RWPE1 (cell line): ENCODE data around the gene PRKD1.
"Not testable (repeated sequence)": the region's sequence is repeated elsewhere in the genome, so short reads cannot be mapped to it uniquely, and the experiment has no call there.

Experiments used
- CTCF ChIA-PET: fragments of 350-600 bp; sonication (Branson Sonifier 250); formaldehyde crosslinking; extraction: SDS; loops from one replicate; lab custom pipeline; 2021; lab: Yijun Ruan, JAX
- POLR2A ChIA-PET: fragments of 400-600 bp; formaldehyde crosslinking; extraction: SDS; loops from one replicate; lab custom pipeline; 2020; ENCODE audit warnings: antibody characterized with exemption; ENCODE audit not compliant: low non-redundant PET; lab: Yijun Ruan, JAX
- DNase-seq: peaks from one replicate; pipeline ENCODE4 v3.0.0; 2012; ENCODE audit warnings: low spot score
- H3K27ac ChIP-seq: fragments of 450-650 bp; 2 replicates; pipeline ENCODE4 v1.5.1; 2017
- CTCF ChIP-seq: fragments of 450-650 bp; conservative IDR thresholded peaks from 2 replicates; pipeline ENCODE4 v1.5.1; 2017; ENCODE audit warnings: low read depth, mild to moderate bottlenecking

The PRKD1 gene

GRCh38 chr14:29865299-29865698, 62.3 kb downstream of the PRKD1 start:
- POLR2A ChIA-PET, result no interaction called here
- no peak for DNase-seq
- no peak overlapping the region for H3K27ac ChIP-seq
- no peak for TF ChIP-seq CTCF
- CTCF ChIA-PET, result no interaction called here

- DNase-seq, result no peak
- CTCF ChIA-PET, result no interaction called here
- no peak for TF ChIP-seq CTCF
- POLR2A ChIA-PET, result no interaction called here
- H3K27ac ChIP-seq, result no peak overlapping the region
Measured at GRCh38 chr14:29861996-29862395, 65.7 kb downstream of the PRKD1 start.

- TF ChIP-seq CTCF, result no peak
- ChIA-PET POLR2A (no interaction called here), CTCF (no interaction called here)
- no peak for DNase-seq
- no peak overlapping the region for H3K27ac ChIP-seq
Measured at GRCh38 chr14:29858299-29858698, 69.3 kb downstream of the PRKD1 start.

GRCh38 chr14:29857551-29857950, 70.1 kb downstream of the PRKD1 start:
- no peak for TF ChIP-seq CTCF
- ChIA-PET POLR2A (no interaction called here), CTCF (no interaction called here)
- DNase-seq, result no peak
- no peak overlapping the region for H3K27ac ChIP-seq

- ChIA-PET CTCF (no interaction called here), POLR2A (no interaction called here)
- H3K27ac ChIP-seq, result no peak overlapping the region
Measured at GRCh38 chr14:29856516-29856915, 71.1 kb downstream of the PRKD1 start.

GRCh38 chr14:29853691-29854090, 74.0 kb downstream of the PRKD1 start:
- H3K27ac ChIP-seq, DNase-seq, CTCF ChIA-PET, POLR2A ChIA-PET: not testable (repeated sequence)

More at GRCh38 chr14:29856516-29856915, 71.1 kb downstream of the PRKD1 start:
- no peak for TF ChIP-seq CTCF
- no peak for DNase-seq

GRCh38 chr14:29853272-29853671, 74.4 kb downstream of the PRKD1 start:
- no peak for TF ChIP-seq CTCF

More at GRCh38 chr14:29853272-29853671, 74.4 kb downstream of the PRKD1 start:
- ChIA-PET POLR2A (no interaction called here), CTCF (no interaction called here)
- no peak for DNase-seq
- H3K27ac ChIP-seq, result no peak overlapping the region
